Measurements from ENCODE around the gene ARHGAP24. TPM values are rescaled to one million over a fixed set of nuclear protein-coding genes. Genes with fewer than 3 reads are reported as not detected.

Gene ARHGAP24
- total RNA-seq, 1 experiment from 2014 or later = 2.1 TPM

GRCh38 chr4:85929961-85930665, 455.2 kb downstream of the ARHGAP24 start:
- CTCF ChIA-PET = interaction anchor here (0.7 to 1.6 kb wide), 3 partner anchors 19 to 133 kb away, joined by 3 to 6 read pairs (median 4); no protein-coding TSS in a partner anchor

GRCh38 chr4:85932500-85933290, 457.7 kb downstream of the ARHGAP24 start:
- Mint-ChIP-seq H3K4me3 (no peak overlapping the region), H3K9me3 (no peaks in the 10 kb centered on the region), H3K4me1 (peaks cover 58% of the 10 kb centered on the region), H3K36me3 (no peaks in the 10 kb centered on the region), H3K27me3 (ENCODE audit: low read depth) (no peaks in the 10 kb centered on the region), H3K27ac (no peak overlapping the region)
- TF ChIP-seq E2F1 (CRISPR knock-in tag; IDR thresholded peaks at IDR 0.05) (no peak), PRDM15 (CRISPR knock-in tag; IDR thresholded peaks at IDR 0.05) (no peak)
- ChIA-PET POLR2A (no interaction called here), CTCF (interaction anchor here (1.8 kb wide), 1 partner anchor 136 kb away, joined by 11 read pairs; no protein-coding TSS in a partner anchor)
- no peak for DNase-seq (ENCODE audit: low spot score)
- ATAC-seq = peak; percentile 23

More at GRCh38 chr4:85929961-85930665, 455.2 kb downstream of the ARHGAP24 start:
- no peaks in the 10 kb centered on the region for H3K27me3 Mint-ChIP-seq (ENCODE audit: low read depth)
- H3K4me1 Mint-ChIP-seq = peaks cover 58% of the 10 kb centered on the region
- peak; percentile 59 for DNase-seq (ENCODE audit: low spot score)
- H3K27ac Mint-ChIP-seq = peak overlapping the region; percentile 71
- POLR2A ChIA-PET = no interaction called here
- H3K36me3 Mint-ChIP-seq = no peaks in the 10 kb centered on the region
- H3K4me3 Mint-ChIP-seq = peak overlapping the region; percentile 61
- TF ChIP-seq TEAD1 (CRISPR knock-in tag; IDR thresholded peaks at IDR 0.05) = no peak
- no peak for TF ChIP-seq HMGA2 (CRISPR knock-in tag; IDR thresholded peaks at IDR 0.05)
- 0 out of 2 replicates have a peak, but pooled peaks have one; percentile 28 for TF ChIP-seq FOXP1 (CRISPR knock-in tag; IDR thresholded peaks at IDR 0.05; ENCODE audit: borderline replicate concordance)
- no peaks in the 10 kb centered on the region for H3K9me3 Mint-ChIP-seq
- peak; percentile 82 for ATAC-seq

- ChIA-PET POLR2A (no interaction called here), CTCF (interaction anchor here (1.8 kb wide), 1 partner anchor 136 kb away, joined by 11 read pairs; no protein-coding TSS in a partner anchor)
- ATAC-seq = no peak
- peaks cover 55% of the 10 kb centered on the region for H3K4me1 Mint-ChIP-seq
- no peaks in the 10 kb centered on the region for H3K9me3 Mint-ChIP-seq
- no peak overlapping the region for H3K27ac Mint-ChIP-seq
- H3K36me3 Mint-ChIP-seq = no peaks in the 10 kb centered on the region
- no peaks in the 10 kb centered on the region for H3K27me3 Mint-ChIP-seq (ENCODE audit: low read depth)
- H3K4me3 Mint-ChIP-seq = no peak overlapping the region
- DNase-seq (ENCODE audit: low spot score) = no peak
- no peak for TF ChIP-seq ZBTB43 (CRISPR knock-in tag; IDR thresholded peaks at IDR 0.05)
- TF ChIP-seq JAZF1 (CRISPR knock-in tag; IDR thresholded peaks at IDR 0.05) = no peak
- no peak for TF ChIP-seq E2F5 (CRISPR knock-in tag; IDR thresholded peaks at IDR 0.05)
- TF ChIP-seq ZNF532 (CRISPR knock-in tag; IDR thresholded peaks at IDR 0.05; ENCODE audit: borderline replicate concordance) = no peak
- TF ChIP-seq ZNF671 (CRISPR knock-in tag; IDR thresholded peaks at IDR 0.05) = no peak
- no peak for TF ChIP-seq CREM (CRISPR knock-in tag; IDR thresholded peaks at IDR 0.05)
- no peak for TF ChIP-seq GRHL2 (CRISPR knock-in tag; IDR thresholded peaks at IDR 0.05; ENCODE audit: insufficient replicate concordance, severe bottlenecking)
- no peak for TF ChIP-seq FOXP4 (CRISPR knock-in tag; IDR thresholded peaks at IDR 0.05)
- no peak for TF ChIP-seq ZNF317 (CRISPR knock-in tag; IDR thresholded peaks at IDR 0.05; ENCODE audit: borderline replicate concordance, low read depth)
- no peak for TF ChIP-seq TEAD1 (CRISPR knock-in tag; IDR thresholded peaks at IDR 0.05)
- TF ChIP-seq TCF7 (CRISPR knock-in tag; IDR thresholded peaks at IDR 0.05; ENCODE audit: low read depth) = no peak
These were observed 458.3 kb downstream of the ARHGAP24 start for GRCh38 chr4:85933291-85933640.
